ENCODE measurements around the gene WDR18.

WDR18 gene

DNA sequence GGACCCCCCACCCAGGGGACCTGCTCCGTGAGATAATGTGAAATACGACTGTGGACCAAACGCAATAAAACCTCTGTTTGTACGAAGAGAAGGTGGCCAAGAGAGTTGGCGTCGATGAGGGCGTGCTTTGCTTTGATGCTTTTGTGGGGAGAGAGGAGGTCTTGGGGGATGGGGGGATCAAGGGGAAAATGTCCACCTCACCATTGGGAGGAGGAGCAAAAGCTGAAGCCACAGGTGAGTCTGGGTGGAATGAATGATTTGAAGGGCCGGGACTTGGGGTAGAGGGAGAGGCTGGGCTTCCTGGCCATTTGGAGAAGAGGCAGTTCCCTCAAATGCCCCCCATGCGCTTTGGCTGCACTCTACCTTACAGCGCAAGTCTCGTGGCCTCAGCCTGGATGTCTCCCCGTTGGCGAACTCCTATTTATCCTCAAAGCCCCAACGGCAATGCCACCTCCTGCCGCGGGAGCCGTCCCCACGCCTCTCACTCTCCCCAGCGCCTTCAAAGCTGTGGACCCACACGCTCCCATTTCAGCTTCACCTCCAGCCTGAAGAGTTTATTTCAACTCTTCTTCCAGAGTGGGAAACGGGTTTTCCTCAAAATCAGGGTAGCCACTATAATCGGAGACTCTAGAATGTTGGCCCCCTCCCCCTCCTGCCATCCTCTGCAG, 55.0 kb downstream of the WDR18 start:
- peak in 1 of 2 donors; percentile 40 for DNase-seq
- H2BK5ac ChIP-seq (ENCODE audit: low read depth, low read length, poor library complexity) = no peak overlapping the region
- no peak overlapping the region for H3K4ac ChIP-seq (ENCODE audit: low read depth, low read length)
- H3K79me2 ChIP-seq (ENCODE audit: control insufficient read depth, insufficient read depth, low read length, poor library complexity) = no peaks in the 10 kb centered on the region
- peak overlapping the region; percentile 2 for H4K12ac ChIP-seq (ENCODE audit: low read depth, low read length)
- no peaks in the 10 kb centered on the region for H3K27me3 ChIP-seq (ENCODE audit: insufficient read depth, low read length)
- H3K27ac ChIP-seq (ENCODE audit: low read depth, low read length) = peak overlapping the region; percentile 28
- H2BK120ac ChIP-seq (ENCODE audit: insufficient read depth, low read length, poor library complexity) = no peak overlapping the region
- peaks cover 41 to 44% of the 10 kb centered on the region in 2 experiments for H3K36me3 ChIP-seq (ENCODE audit: control insufficient read depth in 1 of 2, insufficient read depth in 2 of 2, low read length in 2 of 2)
- H4K91ac ChIP-seq (ENCODE audit: low read depth, low read length) = no peak overlapping the region
- H3K18ac ChIP-seq (ENCODE audit: low read length) = no peak overlapping the region
- H3K9me3 ChIP-seq (ENCODE audit: insufficient read depth, low read depth, low read length) = no peaks in the 10 kb centered on the region
- no peak overlapping the region for H3K14ac ChIP-seq (ENCODE audit: low read length)
- no peak overlapping the region for H3K9ac ChIP-seq (ENCODE audit: low read length)
- no peak overlapping the region for H2BK12ac ChIP-seq (ENCODE audit: low read length)
- peak overlapping the region; percentile 49 for H3K4me2 ChIP-seq (ENCODE audit: low read length)
- H3K4me3 ChIP-seq (ENCODE audit: low read depth, low read length) = no peak overlapping the region
- H4K8ac ChIP-seq (ENCODE audit: low read depth, low read length) = no peak overlapping the region
- no peak overlapping the region for H3K23ac ChIP-seq (ENCODE audit: low read length)
- H3K4me1 ChIP-seq (ENCODE audit: control insufficient read depth in 1 of 2, insufficient read depth in 2 of 2, low read length in 2 of 2) = peaks cover 3 to 8% of the 10 kb centered on the region in 2 experiments
- H2AK5ac ChIP-seq (ENCODE audit: low read length) = no peak overlapping the region
- H3K79me1 ChIP-seq (ENCODE audit: low read length) = no peaks in the 10 kb centered on the region
- WGBS (ENCODE audit: extremely low coverage, insufficient coverage, insufficient read length) = no CpG with 5 or more reads among the region's 22 CpGs
- H2AFZ ChIP-seq (ENCODE audit: insufficient read depth, low read length, poor library complexity) = no peak overlapping the region

DNA sequence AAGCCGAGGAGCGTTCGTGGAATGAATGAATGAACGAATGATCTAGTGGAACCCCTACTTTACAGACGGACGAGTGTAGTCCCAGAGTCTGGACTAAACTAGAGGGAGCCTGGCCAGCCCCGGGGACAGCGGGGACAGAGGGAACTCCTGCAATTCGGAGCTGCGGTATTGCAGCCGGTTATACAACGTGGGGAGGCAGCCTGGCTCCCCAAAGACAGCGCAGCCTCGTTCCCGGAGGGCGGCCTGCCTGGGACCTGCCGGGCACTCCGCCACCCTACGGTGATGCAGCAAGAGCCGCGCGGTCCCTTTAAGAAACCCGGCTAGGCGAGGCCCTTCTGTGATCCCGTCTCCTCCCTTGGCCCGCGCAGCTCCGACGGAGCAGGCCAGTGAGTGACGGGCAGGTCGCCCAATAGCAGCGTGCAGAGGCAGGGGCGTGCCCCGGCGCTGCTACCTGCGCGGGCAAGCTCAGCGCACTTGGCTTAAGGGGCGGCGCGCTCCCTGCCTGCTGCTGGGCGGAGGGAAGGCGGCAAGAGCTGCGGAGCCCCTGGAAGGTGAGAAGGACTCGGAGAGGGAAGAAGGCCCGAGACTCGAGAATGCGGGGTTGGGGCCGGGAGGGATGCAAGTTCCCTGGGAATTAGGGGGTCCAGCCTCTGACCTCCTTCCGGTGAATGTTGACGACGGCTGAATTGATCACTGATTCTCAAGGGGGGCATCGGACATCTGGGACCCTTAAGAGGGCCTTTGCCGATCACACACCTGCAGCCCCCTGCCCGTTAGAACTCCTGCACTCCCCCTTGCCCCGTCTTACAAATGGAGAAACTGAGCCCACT, 55.7 kb downstream of the WDR18 start, which contains the start of gene ABCA7:
Gene ABCA7 (plus strand): TSS at position 462 of the 830 bp plus-strand sequence. CDS start 1,255 bp downstream, outside the sequence.
- Histone ChIP-seq H4K12ac (ENCODE audit: low read depth, low read length) (peak within 1 kb of the TSS; percentile 2), H4K91ac (ENCODE audit: low read depth, low read length) (peak within 1 kb of the TSS; percentile 9), H3K27me3 (ENCODE audit: insufficient read depth, low read length) (no peaks in the 10 kb centered on the region), H3K18ac (ENCODE audit: low read length) (peak within 1 kb of the TSS; percentile 7), H2BK12ac (ENCODE audit: low read length) (no peak within 1 kb of the TSS), H3K4me3 (ENCODE audit: low read depth, low read length) (peak within 1 kb of the TSS; percentile 72), H2BK120ac (ENCODE audit: insufficient read depth, low read length, poor library complexity) (no peak within 1 kb of the TSS), H3K79me1 (ENCODE audit: low read length) (no peaks in the 10 kb centered on the region), H2AK5ac (ENCODE audit: low read length) (no peak within 1 kb of the TSS), H3K4me1 (ENCODE audit: control insufficient read depth in 1 of 2, insufficient read depth in 2 of 2, low read length in 2 of 2) (peaks cover 3 to 8% of the 10 kb centered on the region in 2 experiments), H3K4me2 (ENCODE audit: low read length) (peak within 1 kb of the TSS; percentile 63), H3K23ac (ENCODE audit: low read length) (no peak within 1 kb of the TSS), H2AFZ (ENCODE audit: insufficient read depth, low read length, poor library complexity) (peak within 1 kb of the TSS; percentile 23), H3K4ac (ENCODE audit: low read depth, low read length) (no peak within 1 kb of the TSS), H4K8ac (ENCODE audit: low read depth, low read length) (peak within 1 kb of the TSS; percentile 31), H3K9me3 (ENCODE audit: insufficient read depth, low read depth, low read length) (no peaks in the 10 kb centered on the region), H3K27ac (ENCODE audit: low read depth, low read length) (peak within 1 kb of the TSS; percentile 33), H3K79me2 (ENCODE audit: control insufficient read depth, insufficient read depth, low read length, poor library complexity) (no peaks in the 10 kb centered on the region), H2BK5ac (ENCODE audit: low read depth, low read length, poor library complexity) (no peak within 1 kb of the TSS), H3K9ac (ENCODE audit: low read length) (peak within 1 kb of the TSS; percentile 70), H3K36me3 (ENCODE audit: control insufficient read depth in 1 of 2, insufficient read depth in 2 of 2, low read length in 2 of 2) (peaks cover 43 to 48% of the 10 kb centered on the region in 2 experiments), H3K14ac (ENCODE audit: low read length) (peak within 1 kb of the TSS; percentile 25)
- DNase-seq = peak; percentile 99 to 100
- no CpG with 5 or more reads among the region's 56 CpGs for WGBS (ENCODE audit: extremely low coverage, insufficient coverage, insufficient read length)

DNA sequence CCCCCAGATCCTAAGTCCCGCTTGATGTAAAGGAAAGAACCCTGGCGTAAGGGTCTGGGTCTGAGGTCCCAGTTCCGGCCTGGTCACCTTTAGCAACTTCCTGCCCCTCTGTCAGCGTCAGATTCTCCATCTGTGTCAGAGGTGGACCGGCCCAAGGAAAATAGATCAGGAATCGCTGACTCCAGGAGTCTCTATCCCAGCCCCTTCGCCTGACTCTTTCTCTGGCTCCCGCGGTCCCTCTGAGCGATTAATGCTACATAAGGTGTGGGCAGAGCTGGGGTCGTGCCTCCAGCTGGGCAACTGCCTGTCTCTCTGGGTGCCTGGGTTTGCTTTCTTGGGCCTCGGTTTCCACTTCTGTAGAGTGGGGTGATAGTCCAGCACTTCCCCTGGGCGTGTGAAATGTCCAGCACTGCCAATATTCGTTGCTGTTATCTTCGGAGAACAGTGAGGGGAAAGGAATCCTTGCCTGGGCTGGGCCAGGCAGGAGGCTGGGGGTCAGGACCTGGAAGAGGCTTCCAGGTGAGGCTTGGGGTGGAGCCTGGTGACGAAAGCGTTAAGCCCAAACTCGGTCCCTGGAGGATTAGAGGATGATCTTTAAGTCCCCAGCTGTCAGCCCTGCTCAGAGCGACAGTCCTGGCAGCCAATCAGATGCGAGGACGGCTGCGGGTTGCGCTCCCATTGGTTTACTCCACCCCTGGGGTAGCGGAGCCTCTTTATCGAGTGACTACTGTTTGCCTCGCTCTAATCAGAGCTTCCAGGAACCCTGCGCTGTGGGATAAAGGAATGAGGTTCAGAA, 56.5 kb downstream of the WDR18 start:
- peak overlapping the region; percentile 33 for H3K27ac ChIP-seq (ENCODE audit: low read depth, low read length)
- no CpG with 5 or more reads among the region's 27 CpGs for WGBS (ENCODE audit: extremely low coverage, insufficient coverage, insufficient read length)

DNA sequence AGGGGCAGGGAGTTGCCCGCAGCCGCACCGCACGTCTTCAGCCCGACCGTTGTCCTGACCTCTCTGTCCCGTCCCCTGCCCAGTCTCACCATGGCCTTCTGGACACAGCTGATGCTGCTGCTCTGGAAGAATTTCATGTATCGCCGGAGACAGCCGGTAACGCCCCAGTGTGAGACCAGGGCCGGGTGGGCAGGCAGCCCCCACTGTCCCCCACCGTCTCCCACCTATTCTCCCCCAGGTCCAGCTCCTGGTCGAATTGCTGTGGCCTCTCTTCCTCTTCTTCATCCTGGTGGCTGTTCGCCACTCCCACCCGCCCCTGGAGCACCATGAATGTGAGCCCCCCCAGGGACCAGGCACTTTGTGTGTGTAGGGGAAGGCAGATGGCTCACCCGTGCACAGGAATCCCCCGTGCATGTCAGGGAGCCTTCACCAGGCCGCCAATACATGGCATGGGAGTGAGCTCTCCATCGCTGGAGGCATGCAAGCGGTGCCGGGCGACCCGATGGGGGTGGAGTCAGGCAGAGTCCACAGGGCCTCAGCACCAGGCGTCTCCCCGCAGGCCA, 57.2 kb downstream of the WDR18 start:
- Histone ChIP-seq H3K79me2 (ENCODE audit: control insufficient read depth, insufficient read depth, low read length, poor library complexity) (no peaks in the 10 kb centered on the region), H3K4me2 (ENCODE audit: low read length) (peak overlapping the region; percentile 63), H2BK12ac (ENCODE audit: low read length) (no peak overlapping the region), H4K8ac (ENCODE audit: low read depth, low read length) (no peak overlapping the region), H4K91ac (ENCODE audit: low read depth, low read length) (no peak overlapping the region), H3K79me1 (ENCODE audit: low read length) (no peaks in the 10 kb centered on the region), H3K4me3 (ENCODE audit: low read depth, low read length) (no peak overlapping the region), H2AFZ (ENCODE audit: insufficient read depth, low read length, poor library complexity) (no peak overlapping the region), H3K36me3 (ENCODE audit: control insufficient read depth in 1 of 2, insufficient read depth in 2 of 2, low read length in 2 of 2) (peaks cover 36 to 39% of the 10 kb centered on the region in 2 experiments), H3K4ac (ENCODE audit: low read depth, low read length) (no peak overlapping the region), H3K27ac (ENCODE audit: low read depth, low read length) (no peak overlapping the region), H3K9ac (ENCODE audit: low read length) (no peak overlapping the region), H2BK5ac (ENCODE audit: low read depth, low read length, poor library complexity) (no peak overlapping the region), H2AK5ac (ENCODE audit: low read length) (no peak overlapping the region), H2BK120ac (ENCODE audit: insufficient read depth, low read length, poor library complexity) (no peak overlapping the region), H3K27me3 (ENCODE audit: insufficient read depth, low read length) (no peaks in the 10 kb centered on the region), H3K23ac (ENCODE audit: low read length) (no peak overlapping the region), H3K18ac (ENCODE audit: low read length) (no peak overlapping the region), H3K14ac (ENCODE audit: low read length) (no peak overlapping the region), H3K4me1 (ENCODE audit: control insufficient read depth in 1 of 2, insufficient read depth in 2 of 2, low read length in 2 of 2) (peaks cover 3 to 8% of the 10 kb centered on the region in 2 experiments), H4K12ac (ENCODE audit: low read depth, low read length) (no peak overlapping the region), H3K9me3 (ENCODE audit: insufficient read depth, low read depth, low read length) (peaks cover 3% of the 10 kb centered on the region)
- no peak for DNase-seq
- no CpG with 5 or more reads among the region's 26 CpGs for WGBS (ENCODE audit: extremely low coverage, insufficient coverage, insufficient read length)

More for the DNA sequence above, 56.5 kb downstream of the WDR18 start:
- Histone ChIP-seq H3K9ac (ENCODE audit: low read length) (peak overlapping the region; percentile 6), H3K14ac (ENCODE audit: low read length) (no peak overlapping the region), H3K79me2 (ENCODE audit: control insufficient read depth, insufficient read depth, low read length, poor library complexity) (no peaks in the 10 kb centered on the region), H4K91ac (ENCODE audit: low read depth, low read length) (peak overlapping the region; percentile 9), H3K36me3 (ENCODE audit: control insufficient read depth in 1 of 2, insufficient read depth in 2 of 2, low read length in 2 of 2) (peaks cover 40 to 43% of the 10 kb centered on the region in 2 experiments), H3K4ac (ENCODE audit: low read depth, low read length) (no peak overlapping the region), H4K8ac (ENCODE audit: low read depth, low read length) (no peak overlapping the region), H3K23ac (ENCODE audit: low read length) (no peak overlapping the region), H3K4me2 (ENCODE audit: low read length) (peak overlapping the region; percentile 63), H2BK12ac (ENCODE audit: low read length) (no peak overlapping the region), H2BK120ac (ENCODE audit: insufficient read depth, low read length, poor library complexity) (no peak overlapping the region), H2AFZ (ENCODE audit: insufficient read depth, low read length, poor library complexity) (no peak overlapping the region), H4K12ac (ENCODE audit: low read depth, low read length) (no peak overlapping the region), H3K27me3 (ENCODE audit: insufficient read depth, low read length) (no peaks in the 10 kb centered on the region), H2BK5ac (ENCODE audit: low read depth, low read length, poor library complexity) (no peak overlapping the region), H3K9me3 (ENCODE audit: insufficient read depth, low read depth, low read length) (no peaks in the 10 kb centered on the region), H3K4me3 (ENCODE audit: low read depth, low read length) (no peak overlapping the region), H3K4me1 (ENCODE audit: control insufficient read depth in 1 of 2, insufficient read depth in 2 of 2, low read length in 2 of 2) (peaks cover 3 to 8% of the 10 kb centered on the region in 2 experiments), H2AK5ac (ENCODE audit: low read length) (no peak overlapping the region), H3K79me1 (ENCODE audit: low read length) (no peaks in the 10 kb centered on the region), H3K18ac (ENCODE audit: low read length) (peak overlapping the region; percentile 7)
- peak; percentile 89 to 94 for DNase-seq
